Rectal smooth muscle tissue (tissue), 1 donor: ENCODE measurements around the gene GRID1.
"Not testable (repeated sequence)": the region's sequence is repeated elsewhere in the genome, so short reads cannot be mapped to it uniquely, and the experiment has no call there.

Source experiments
- H3K27ac ChIP-seq: one replicate; pipeline ENCODE4 v1.7.0; 2013; ENCODE audit warnings: low read depth, low read length, inconsistent platforms
- H3K27me3 ChIP-seq: one replicate; pipeline ENCODE4 v1.7.0; 2013; ENCODE audit warnings: low read length; ENCODE audit not compliant: control insufficient read depth, insufficient read depth
- H3K36me3 ChIP-seq: one replicate; pipeline ENCODE4 v1.7.0; 2013; ENCODE audit warnings: low read length; ENCODE audit not compliant: control insufficient read depth, insufficient read depth
- H3K4me1 ChIP-seq: one replicate; pipeline ENCODE4 v1.7.0; 2013; ENCODE audit warnings: low read length; ENCODE audit not compliant: control insufficient read depth, insufficient read depth
- H3K4me3 ChIP-seq: one replicate; pipeline ENCODE4 v1.7.0; 2013; ENCODE audit warnings: low read length
- H3K9ac ChIP-seq: one replicate; pipeline ENCODE4 v1.7.0; 2013; ENCODE audit warnings: low read length

GRID1 gene

GRCh38 chr10:86244297-86245014 lies 122.1 kb downstream of the GRID1 start:
- H3K4me1 ChIP-seq, result no peaks in the 10 kb centered on the region
- H3K36me3 ChIP-seq, result no peaks in the 10 kb centered on the region
- no peak overlapping the region for H3K4me3 ChIP-seq
- no peak overlapping the region for H3K27ac ChIP-seq
- no peaks in the 10 kb centered on the region for H3K27me3 ChIP-seq
- H3K9ac ChIP-seq, result no peak overlapping the region

- H3K36me3 ChIP-seq, result no peaks in the 10 kb centered on the region
- no peak overlapping the region for H3K27ac ChIP-seq
- H3K27me3 ChIP-seq, result no peaks in the 10 kb centered on the region
- H3K4me3 ChIP-seq, result no peak overlapping the region
- H3K9ac ChIP-seq, result no peak overlapping the region
- H3K4me1 ChIP-seq, result no peaks in the 10 kb centered on the region
These were observed 122.9 kb downstream of the GRID1 start for GRCh38 chr10:86243651-86244155.

GRCh38 chr10:86242761-86243160 lies 123.8 kb downstream of the GRID1 start:
- Histone ChIP-seq H3K9ac (no peak overlapping the region), H3K27me3 (no peaks in the 10 kb centered on the region), H3K4me1 (no peaks in the 10 kb centered on the region), H3K4me3 (no peak overlapping the region), H3K27ac (no peak overlapping the region), H3K36me3 (no peaks in the 10 kb centered on the region)

GRCh38 chr10:86238089-86238488 lies 128.5 kb downstream of the GRID1 start:
- H3K27me3 ChIP-seq, H3K9ac ChIP-seq, H3K4me1 ChIP-seq, H3K4me3 ChIP-seq, H3K27ac ChIP-seq, H3K36me3 ChIP-seq: not testable (repeated sequence)

GRCh38 chr10:86234541-86235270 lies 131.9 kb downstream of the GRID1 start:
- H3K27me3 ChIP-seq, result peaks cover 3% of the 10 kb centered on the region
- H3K27ac ChIP-seq, result no peak overlapping the region
- H3K4me3 ChIP-seq, result no peak overlapping the region
- H3K4me1 ChIP-seq, result no peaks in the 10 kb centered on the region
- no peaks in the 10 kb centered on the region for H3K36me3 ChIP-seq
- no peak overlapping the region for H3K9ac ChIP-seq

GRCh38 chr10:86234107-86234506 lies 132.5 kb downstream of the GRID1 start:
- Histone ChIP-seq H3K27ac (no peak overlapping the region), H3K4me1 (no peaks in the 10 kb centered on the region), H3K27me3 (peaks cover 3% of the 10 kb centered on the region), H3K36me3 (no peaks in the 10 kb centered on the region), H3K4me3 (no peak overlapping the region), H3K9ac (no peak overlapping the region)

- no peaks in the 10 kb centered on the region for H3K4me1 ChIP-seq
- no peaks in the 10 kb centered on the region for H3K36me3 ChIP-seq
- H3K4me3 ChIP-seq, result no peak overlapping the region
- no peak overlapping the region for H3K9ac ChIP-seq
- peaks cover 3% of the 10 kb centered on the region for H3K27me3 ChIP-seq
- H3K27ac ChIP-seq, result no peak overlapping the region
These were observed 133.5 kb downstream of the GRID1 start for GRCh38 chr10:86233131-86233530.

GRCh38 chr10:86232644-86233043 lies 134.0 kb downstream of the GRID1 start:
- no peak overlapping the region for H3K9ac ChIP-seq
- peaks cover 3% of the 10 kb centered on the region for H3K27me3 ChIP-seq
- no peak overlapping the region for H3K4me3 ChIP-seq
- H3K27ac ChIP-seq, result no peak overlapping the region
- no peaks in the 10 kb centered on the region for H3K4me1 ChIP-seq
- H3K36me3 ChIP-seq, result no peaks in the 10 kb centered on the region

- no peak overlapping the region for H3K4me3 ChIP-seq
- no peaks in the 10 kb centered on the region for H3K36me3 ChIP-seq
- peaks cover 3% of the 10 kb centered on the region for H3K27me3 ChIP-seq
- H3K9ac ChIP-seq, result no peak overlapping the region
- no peaks in the 10 kb centered on the region for H3K4me1 ChIP-seq
- no peak overlapping the region for H3K27ac ChIP-seq
These were observed 134.6 kb downstream of the GRID1 start for GRCh38 chr10:86231796-86232560.

GRCh38 chr10:86230557-86231180 lies 135.9 kb downstream of the GRID1 start:
- no peak overlapping the region for H3K4me3 ChIP-seq
- peaks cover 3% of the 10 kb centered on the region for H3K27me3 ChIP-seq
- H3K4me1 ChIP-seq, result no peaks in the 10 kb centered on the region
- no peak overlapping the region for H3K27ac ChIP-seq
- no peak overlapping the region for H3K9ac ChIP-seq
- no peaks in the 10 kb centered on the region for H3K36me3 ChIP-seq

- Histone ChIP-seq H3K4me1 (no peaks in the 10 kb centered on the region), H3K27me3 (peaks cover 3% of the 10 kb centered on the region), H3K9ac (no peak overlapping the region), H3K27ac (no peak overlapping the region), H3K4me3 (no peak overlapping the region), H3K36me3 (no peaks in the 10 kb centered on the region)
These were observed 136.6 kb downstream of the GRID1 start for GRCh38 chr10:86229811-86230556.
